SIG-M5 treated with dmso at 0.1 percent for 504 hours (cell line): Measurements from ENCODE around the gene PATL2.
"Not testable (repeated sequence)": the region's sequence is repeated elsewhere in the genome, so short reads cannot be mapped to it uniquely, and the experiment has no call there.

ENCODE experiments used
- DNase-seq: peaks from one replicate; lab custom pipeline; 2025; ENCODE audit not compliant: unreplicated experiment; lab: John Stamatoyannopoulos, UW

Gene PATL2

GRCh38 chr15:44719293-44719999, 8.3 kb upstream of the PATL2 start:
- no peak for DNase-seq

- no peak for DNase-seq
These were observed 7.8 kb upstream of the PATL2 start for GRCh38 chr15:44718927-44719292.

- DNase-seq: no peak
These were observed 7.2 kb upstream of the PATL2 start for GRCh38 chr15:44718180-44718926.

GRCh38 chr15:44716983-44717602, 6.0 kb upstream of the PATL2 start:
- DNase-seq: no peak

GRCh38 chr15:44715797-44716334, 4.7 kb upstream of the PATL2 start:
- DNase-seq: no peak

- DNase-seq: no peak
These were observed 4.1 kb upstream of the PATL2 start for GRCh38 chr15:44715142-44715796.

- no peak for DNase-seq
These were observed 2.2 kb upstream of the PATL2 start for GRCh38 chr15:44713006-44713966.

- DNase-seq: peak; percentile 90
These were observed 1.4 kb upstream of the PATL2 start for GRCh38 chr15:44712346-44713005.

- DNase-seq: peak; percentile 60
These were observed 721 bp upstream of the PATL2 start for GRCh38 chr15:44711743-44712345.

- peak; percentile 81 for DNase-seq
These were observed 657 bp downstream of the PATL2 start for GRCh38 chr15:44710236-44711095.

- DNase-seq: no peak
These were observed 4.0 kb downstream of the PATL2 start for GRCh38 chr15:44706946-44707636.

GRCh38 chr15:44706401-44706800, 4.7 kb downstream of the PATL2 start:
- no peak for DNase-seq

- no peak for DNase-seq
These were observed 5.1 kb downstream of the PATL2 start for GRCh38 chr15:44705986-44706385.

- not testable (repeated sequence) for DNase-seq
These were observed 10.4 kb downstream of the PATL2 start for GRCh38 chr15:44700676-44701075.

GRCh38 chr15:44698641-44699040, 12.5 kb downstream of the PATL2 start:
- no peak for DNase-seq

- DNase-seq: no peak
These were observed 14.1 kb downstream of the PATL2 start for GRCh38 chr15:44697014-44697413.

- DNase-seq: no peak
These were observed 15.8 kb downstream of the PATL2 start for GRCh38 chr15:44695294-44695693.

GRCh38 chr15:44694416-44694815, 16.7 kb downstream of the PATL2 start:
- no peak for DNase-seq
